GM12801 (cell line): ENCODE results near the gene C12orf75.

Experiments
- CTCF ChIP-seq: IDR thresholded peaks from one replicate; pipeline ENCODE4 v1.5.1; 2011; ENCODE audit warnings: control low read depth; ENCODE audit not compliant: insufficient read length; ENCODE audit errors: extremely low read depth

Gene C12orf75

DNA sequence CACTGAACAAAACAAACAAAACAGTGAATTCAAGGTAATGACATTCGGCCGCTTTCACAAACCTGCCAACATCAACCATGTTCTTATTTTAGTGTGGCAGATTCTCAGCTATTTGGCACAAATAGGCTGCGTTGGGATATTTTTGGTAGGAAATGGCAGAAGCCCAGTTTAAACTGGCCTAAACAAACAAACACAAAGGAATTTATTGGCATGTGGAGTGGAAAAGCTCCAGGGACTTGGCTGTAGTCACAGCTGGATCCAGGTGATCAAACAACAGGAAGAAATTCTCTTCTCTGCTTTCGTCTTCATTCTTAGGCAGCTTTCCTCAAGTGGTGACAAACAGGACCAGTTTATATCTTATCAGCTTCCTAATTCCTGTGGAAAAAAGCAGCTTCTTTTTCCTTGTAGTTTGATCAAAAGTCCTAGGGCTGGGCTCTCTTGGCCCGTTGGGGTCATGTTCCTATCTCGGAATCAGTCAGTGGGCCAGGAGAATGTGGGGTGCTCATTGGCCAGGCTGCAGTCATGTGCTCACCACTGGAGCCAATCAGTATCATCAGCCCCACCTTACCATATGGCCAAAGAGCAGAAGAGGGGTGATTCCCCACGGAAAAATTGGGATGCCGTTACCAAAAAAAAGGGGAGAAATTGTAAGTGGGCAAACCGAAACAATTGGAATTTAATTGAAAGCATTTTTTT, 22.6 kb downstream of the C12orf75 start:
- TF ChIP-seq CTCF: no peak

DNA sequence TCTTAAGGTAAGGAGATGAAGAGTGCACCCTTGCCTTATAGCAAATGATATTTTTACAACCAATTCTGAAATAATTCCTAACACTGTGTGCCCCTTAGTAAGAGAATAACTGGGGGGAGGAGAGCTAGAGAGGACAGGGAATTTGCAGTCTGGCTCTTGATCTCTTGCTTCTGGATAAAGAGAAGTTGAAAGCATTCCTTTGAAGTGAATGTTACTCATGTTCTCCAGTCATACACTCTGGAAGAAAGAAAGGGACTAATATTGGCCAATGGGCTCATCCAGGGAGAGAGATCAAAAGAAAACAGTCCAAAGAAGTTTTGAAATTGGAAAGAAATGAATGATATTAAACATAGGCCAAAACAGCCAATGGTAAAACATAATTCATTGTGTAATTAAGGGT, 25.3 kb downstream of the C12orf75 start:
- no peak for TF ChIP-seq CTCF

- TF ChIP-seq CTCF: no peak
Measured at GRCh38 chr12:105357162-105357691, 26.7 kb downstream of the C12orf75 start.

DNA sequence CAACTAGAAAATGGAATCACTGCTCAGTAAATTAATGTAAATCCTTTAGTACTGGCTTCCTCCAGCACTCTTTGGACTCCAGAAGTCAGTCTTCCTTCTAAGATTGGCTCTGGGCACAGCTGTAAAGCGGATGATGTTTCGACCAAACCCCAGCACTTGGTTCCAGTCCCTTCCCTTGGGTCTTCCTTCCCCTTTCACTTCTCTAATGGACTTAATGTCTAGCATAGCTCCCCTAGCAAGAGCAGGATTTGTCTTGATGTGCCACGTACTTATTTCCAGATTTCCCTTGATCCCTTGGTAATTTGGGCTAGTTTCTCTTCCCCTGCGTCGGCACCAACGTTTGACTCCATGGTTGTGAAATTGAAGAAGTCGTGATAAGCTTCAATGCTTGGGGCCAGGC, 28.3 kb downstream of the C12orf75 start:
- TF ChIP-seq CTCF: no peak

- no peak for TF ChIP-seq CTCF
Measured at GRCh38 chr12:105359856-105360255, 29.4 kb downstream of the C12orf75 start.

DNA sequence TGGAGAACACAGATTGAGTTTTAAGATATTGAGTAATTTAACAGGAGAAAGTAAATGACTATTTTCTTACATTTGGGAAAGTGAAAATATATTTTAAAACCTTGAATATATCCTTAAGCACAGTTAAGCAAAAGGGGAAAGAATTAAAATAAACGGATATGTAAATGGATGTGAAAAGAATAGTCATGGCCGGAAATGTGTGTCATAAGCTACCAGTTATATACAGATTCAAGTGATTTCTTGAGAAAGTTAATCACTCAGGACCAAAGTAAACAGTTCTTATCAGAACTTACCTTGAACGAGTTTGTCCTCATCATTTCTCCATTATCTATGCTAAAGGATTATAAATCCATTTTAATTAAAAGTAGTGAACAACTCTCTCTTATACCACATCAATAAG, 33.4 kb downstream of the C12orf75 start:
- no peak for TF ChIP-seq CTCF

GRCh38 chr12:105365231-105365630, 34.7 kb downstream of the C12orf75 start:
- TF ChIP-seq CTCF: no peak
